Measurements from ENCODE around the gene SLC11A1.

DNA sequence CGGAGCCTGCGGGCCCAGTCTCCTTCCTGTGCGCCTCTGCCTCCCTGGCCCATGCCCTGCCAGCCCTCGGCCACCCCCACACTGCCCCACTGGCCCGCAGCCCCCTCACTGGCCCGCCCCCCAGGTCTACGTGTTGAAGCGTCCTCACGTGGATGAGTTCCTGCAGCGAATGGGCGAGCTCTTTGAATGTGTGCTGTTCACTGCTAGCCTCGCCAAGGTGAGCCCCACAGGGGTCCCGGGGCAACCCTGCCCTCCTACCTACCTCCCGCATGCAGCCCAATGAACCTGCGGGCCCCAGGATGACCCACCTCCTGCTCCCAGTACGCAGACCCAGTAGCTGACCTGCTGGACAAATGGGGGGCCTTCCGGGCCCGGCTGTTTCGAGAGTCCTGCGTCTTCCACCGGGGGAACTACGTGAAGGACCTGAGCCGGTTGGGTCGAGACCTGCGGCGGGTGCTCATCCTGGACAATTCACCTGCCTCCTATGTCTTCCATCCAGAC is 20.9 kb downstream of the SLC11A1 start:
- TF ChIP-seq, protein P1, sequence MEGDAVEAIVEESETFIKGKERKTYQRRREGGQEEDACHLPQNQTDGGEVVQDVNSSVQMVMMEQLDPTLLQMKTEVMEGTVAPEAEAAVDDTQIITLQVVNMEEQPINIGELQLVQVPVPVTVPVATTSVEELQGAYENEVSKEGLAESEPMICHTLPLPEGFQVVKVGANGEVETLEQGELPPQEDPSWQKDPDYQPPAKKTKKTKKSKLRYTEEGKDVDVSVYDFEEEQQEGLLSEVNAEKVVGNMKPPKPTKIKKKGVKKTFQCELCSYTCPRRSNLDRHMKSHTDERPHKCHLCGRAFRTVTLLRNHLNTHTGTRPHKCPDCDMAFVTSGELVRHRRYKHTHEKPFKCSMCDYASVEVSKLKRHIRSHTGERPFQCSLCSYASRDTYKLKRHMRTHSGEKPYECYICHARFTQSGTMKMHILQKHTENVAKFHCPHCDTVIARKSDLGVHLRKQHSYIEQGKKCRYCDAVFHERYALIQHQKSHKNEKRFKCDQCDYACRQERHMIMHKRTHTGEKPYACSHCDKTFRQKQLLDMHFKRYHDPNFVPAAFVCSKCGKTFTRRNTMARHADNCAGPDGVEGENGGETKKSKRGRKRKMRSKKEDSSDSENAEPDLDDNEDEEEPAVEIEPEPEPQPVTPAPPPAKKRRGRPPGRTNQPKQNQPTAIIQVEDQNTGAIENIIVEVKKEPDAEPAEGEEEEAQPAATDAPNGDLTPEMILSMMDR (conservative IDR thresholded peaks at IDR 0.05; ENCODE audit: low read depth, low read length) = no peak
- TF ChIP-seq POLR2A (IDR thresholded peaks at IDR 0.05; ENCODE audit: low read depth, low read length) (no peak), MAZ (IDR thresholded peaks at IDR 0.05; ENCODE audit: borderline replicate concordance, low read depth, low read length) (no peak), BHLHE40 (IDR thresholded peaks at IDR 0.05; ENCODE audit: low read depth, low read length) (no peak)
- TF ChIP-seq, protein P2, sequence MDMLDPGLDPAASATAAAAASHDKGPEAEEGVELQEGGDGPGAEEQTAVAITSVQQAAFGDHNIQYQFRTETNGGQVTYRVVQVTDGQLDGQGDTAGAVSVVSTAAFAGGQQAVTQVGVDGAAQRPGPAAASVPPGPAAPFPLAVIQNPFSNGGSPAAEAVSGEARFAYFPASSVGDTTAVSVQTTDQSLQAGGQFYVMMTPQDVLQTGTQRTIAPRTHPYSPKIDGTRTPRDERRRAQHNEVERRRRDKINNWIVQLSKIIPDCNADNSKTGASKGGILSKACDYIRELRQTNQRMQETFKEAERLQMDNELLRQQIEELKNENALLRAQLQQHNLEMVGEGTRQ (IDR thresholded peaks at IDR 0.05; ENCODE audit: low read depth, low read length) = no peak
